Pons (tissue), 1 donor: ENCODE results near the gene PLIN5.

ENCODE experiments used
- DNase-seq: peaks from one replicate; pipeline ENCODE4 v3.0.0-alpha.2; 2016; ENCODE audit warnings: low spot score

Gene PLIN5, protein sequence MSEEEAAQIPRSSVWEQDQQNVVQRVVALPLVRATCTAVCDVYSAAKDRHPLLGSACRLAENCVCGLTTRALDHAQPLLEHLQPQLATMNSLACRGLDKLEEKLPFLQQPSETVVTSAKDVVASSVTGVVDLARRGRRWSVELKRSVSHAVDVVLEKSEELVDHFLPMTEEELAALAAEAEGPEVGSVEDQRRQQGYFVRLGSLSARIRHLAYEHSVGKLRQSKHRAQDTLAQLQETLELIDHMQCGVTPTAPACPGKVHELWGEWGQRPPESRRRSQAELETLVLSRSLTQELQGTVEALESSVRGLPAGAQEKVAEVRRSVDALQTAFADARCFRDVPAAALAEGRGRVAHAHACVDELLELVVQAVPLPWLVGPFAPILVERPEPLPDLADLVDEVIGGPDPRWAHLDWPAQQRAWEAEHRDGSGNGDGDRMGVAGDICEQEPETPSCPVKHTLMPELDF

DNA sequence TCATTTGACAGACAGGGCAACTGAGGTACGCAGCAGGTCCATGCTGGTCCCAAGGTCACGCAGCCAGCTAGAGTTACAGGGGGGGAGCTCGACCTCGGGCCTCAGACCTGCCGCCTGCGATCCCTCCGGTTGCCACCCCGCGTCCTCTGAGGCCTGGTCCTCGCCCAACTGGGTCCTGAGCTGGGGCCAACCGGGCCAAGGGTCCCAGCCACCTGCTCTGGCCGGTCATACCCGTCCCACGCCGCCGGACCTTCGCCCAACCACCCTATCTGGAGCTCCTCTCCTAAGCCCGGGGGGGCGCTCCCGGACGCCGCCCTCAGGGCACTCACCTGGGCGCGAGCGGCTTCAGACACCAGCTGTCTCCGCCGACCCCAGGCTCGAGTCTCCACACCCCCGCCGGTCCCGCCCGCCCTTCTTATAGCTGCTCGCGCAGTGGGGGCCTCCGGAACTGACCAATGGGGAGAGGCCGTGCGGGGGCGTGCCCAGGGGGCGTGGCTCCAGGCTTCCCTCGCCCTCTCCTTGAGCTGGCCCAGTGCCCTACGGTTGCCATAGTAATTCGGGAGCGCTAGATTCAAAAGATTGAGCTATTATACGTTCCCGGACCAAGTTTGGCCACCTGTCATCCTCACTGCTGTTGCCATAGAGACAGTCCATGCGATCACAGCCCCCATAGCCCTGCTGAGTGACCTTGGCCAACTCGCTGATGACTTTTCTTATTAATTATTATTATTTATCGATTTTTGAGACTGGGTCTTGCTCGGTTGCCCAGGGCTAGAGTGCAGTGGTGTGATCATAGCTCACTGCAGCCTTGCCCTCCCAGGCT lies at the start of gene PLIN5:
PLIN5 (minus strand) TSS at position 389 of the 823 bp plus-strand sequence. CDS start 1,150 bp downstream, outside the sequence.
- DNase-seq, result peak; percentile 15

DNA sequence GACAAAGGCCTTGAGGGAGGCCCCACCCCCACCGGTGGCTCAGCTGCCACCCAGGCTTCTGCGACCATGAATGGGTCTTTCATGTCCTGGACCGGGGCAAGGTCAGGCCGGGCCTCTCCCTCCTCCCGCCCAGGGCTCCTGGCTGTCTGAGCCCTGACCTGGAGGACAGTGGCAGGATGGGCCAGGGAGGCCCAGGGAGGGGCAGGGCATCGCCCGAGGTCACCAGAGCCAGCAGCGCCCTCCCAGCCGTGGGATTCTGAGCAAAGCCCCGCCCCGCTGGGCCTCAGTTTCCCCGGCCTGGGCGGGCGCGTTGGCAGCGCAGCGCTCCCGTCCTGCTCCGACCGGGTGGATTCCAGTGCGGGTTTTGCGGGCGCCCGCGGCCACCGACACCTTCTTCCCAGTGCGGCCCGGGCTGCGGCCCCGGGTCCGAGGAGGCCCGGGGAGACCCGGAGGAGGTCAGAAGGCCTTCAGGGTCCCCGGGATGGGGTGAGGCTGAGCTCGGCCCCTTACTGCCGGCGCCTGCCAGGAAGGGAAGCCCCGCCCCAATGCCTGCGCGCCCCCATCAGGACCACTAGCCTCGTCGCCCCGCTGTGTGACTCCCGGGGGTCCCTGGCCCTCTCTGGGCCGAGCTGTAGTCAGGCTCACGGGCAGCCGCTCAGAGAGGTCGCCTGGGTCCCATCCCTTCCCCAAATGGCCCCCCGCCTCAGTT lies 49.1 kb upstream of the PLIN5 start:
- no peak for DNase-seq

GRCh38 chr19:4582980-4583842 lies 48.2 kb upstream of the PLIN5 start:
- DNase-seq, result no peak

- no peak for DNase-seq
Measured at GRCh38 chr19:4581666-4582553, 46.9 kb upstream of the PLIN5 start.

- no peak for DNase-seq
Measured at GRCh38 chr19:4580961-4581665, 46.1 kb upstream of the PLIN5 start.

GRCh38 chr19:4580021-4580901 lies 45.2 kb upstream of the PLIN5 start:
- DNase-seq, result no peak

GRCh38 chr19:4579389-4579788 lies 44.4 kb upstream of the PLIN5 start:
- no peak for DNase-seq

- no peak for DNase-seq
Measured at GRCh38 chr19:4578552-4579248, 43.7 kb upstream of the PLIN5 start.

- no peak for DNase-seq
Measured at GRCh38 chr19:4577020-4577782, 42.2 kb upstream of the PLIN5 start.

DNA sequence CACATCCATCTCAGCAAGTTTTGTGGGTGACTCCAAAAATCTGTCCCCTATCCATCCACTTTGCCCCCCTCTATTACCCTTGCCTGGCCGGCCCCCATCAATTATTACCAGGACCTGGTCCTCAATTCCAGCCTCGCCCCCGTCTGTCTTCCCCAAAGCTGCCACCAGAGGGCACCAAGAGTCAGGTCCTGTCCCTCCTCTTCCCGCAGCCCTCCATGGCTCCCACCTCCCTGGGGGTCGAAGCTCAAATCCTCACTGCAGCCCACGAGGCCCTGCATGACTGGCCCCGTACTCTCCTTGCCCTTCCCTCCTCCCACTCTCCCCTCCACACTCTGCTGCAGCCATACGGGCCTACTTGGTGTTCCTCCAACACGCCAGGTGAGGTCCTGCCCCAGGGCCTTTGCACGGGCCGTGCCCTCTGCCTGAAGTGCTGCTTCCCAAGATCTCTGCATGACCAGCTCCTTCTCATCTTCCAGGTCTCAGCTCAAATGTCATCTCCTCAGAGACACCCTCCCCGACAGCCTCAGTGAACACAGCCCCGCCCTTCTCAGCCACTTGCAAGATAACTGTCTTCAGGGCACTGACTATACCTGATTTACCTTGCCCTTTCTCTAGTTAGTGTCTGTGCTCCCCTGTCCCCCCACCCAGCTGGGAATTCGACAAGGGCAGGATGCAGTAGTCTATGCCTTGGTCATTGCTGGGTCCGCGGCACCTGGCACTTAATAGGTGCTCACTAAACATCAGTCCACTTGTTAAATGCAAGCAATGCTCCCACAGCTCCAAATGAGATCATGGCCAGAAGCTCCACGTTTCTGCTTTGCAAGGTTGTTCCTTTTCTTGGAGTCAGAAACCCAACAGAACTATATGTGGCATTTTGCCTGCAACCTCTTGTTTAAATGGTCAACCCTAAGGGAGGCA lies 41.3 kb upstream of the PLIN5 start:
- DNase-seq, result no peak

DNA sequence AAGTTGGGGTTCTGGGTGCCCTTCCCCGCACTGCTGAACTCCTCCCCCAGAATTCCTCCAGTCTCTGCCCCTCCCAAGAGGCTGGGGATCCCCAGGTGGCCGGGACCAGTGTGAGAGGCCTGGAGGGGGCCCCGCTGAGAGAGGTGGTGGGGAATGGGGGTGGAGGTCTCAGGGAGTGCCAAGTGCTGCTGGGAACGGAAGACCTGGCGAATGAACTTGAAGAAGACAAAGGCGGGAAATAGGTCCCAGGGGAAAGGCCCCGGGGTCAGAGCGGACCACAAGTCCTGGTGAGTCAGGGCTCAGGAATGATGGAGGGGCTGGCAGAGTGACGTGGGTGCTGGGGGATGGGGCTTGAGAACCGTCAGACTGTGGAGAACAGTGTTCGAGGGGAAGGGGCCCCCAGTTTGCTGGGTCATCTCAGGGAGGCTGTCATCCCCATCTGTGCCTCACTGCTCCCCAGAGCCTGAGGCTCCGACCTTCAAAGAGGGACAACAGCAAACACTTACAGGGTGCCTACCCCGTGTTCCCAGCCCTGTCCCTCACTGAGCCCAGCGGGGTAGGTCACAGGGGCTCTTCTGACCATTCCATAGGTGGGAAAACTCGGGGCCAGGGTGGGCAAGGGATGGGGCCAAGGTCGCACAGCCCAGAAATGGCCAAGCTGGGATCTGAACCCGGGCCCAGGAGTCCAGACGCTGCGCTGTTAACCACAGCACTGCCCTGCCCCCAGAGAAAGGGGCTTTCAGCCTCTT lies 40.4 kb upstream of the PLIN5 start:
- no peak for DNase-seq

- no peak for DNase-seq
Measured at GRCh38 chr19:4573682-4574081, 38.7 kb upstream of the PLIN5 start.

GRCh38 chr19:4571305-4571917 lies 36.4 kb upstream of the PLIN5 start:
- DNase-seq, result no peak

- no peak for DNase-seq
Measured at GRCh38 chr19:4570916-4571304, 35.9 kb upstream of the PLIN5 start.

- no peak for DNase-seq
Measured at GRCh38 chr19:4570402-4570801, 35.4 kb upstream of the PLIN5 start.
